ENCODE measurements around the gene FLOT1. TPM values are rescaled to one million over a fixed set of nuclear protein-coding genes. Genes with fewer than 3 reads are reported as not detected.
"Not testable (repeated sequence)": the region's sequence is repeated elsewhere in the genome, so short reads cannot be mapped to it uniquely, and the experiment has no call there.

The FLOT1 gene
- polyA plus RNA-seq, 3 donors, result 87.0 to 229 (median 221) TPM

- WGBS, 3 donors, result 18 to 50% (median 25%) methylated on average over 16 of the region's 16 CpGs
- H3K27ac ChIP-seq (ENCODE audit: low read depth, low read length), result no peak overlapping the region
Measured at GRCh38 chr6:30769088-30769852, 26.8 kb upstream of the FLOT1 start.

GRCh38 chr6:30768634-30769087 lies 26.2 kb upstream of the FLOT1 start:
- H3K27ac ChIP-seq (ENCODE audit: low read depth, low read length), result no peak overlapping the region
- WGBS, 3 donors, result 93 to 100% (median 94%) methylated on average over 4 of the region's 4 CpGs

- 100% methylated on average over 1 of the region's 1 CpG for WGBS, 3 donors
- H3K27ac ChIP-seq (ENCODE audit: low read depth, low read length), result no peak overlapping the region
Measured at GRCh38 chr6:30767944-30768301, 25.4 kb upstream of the FLOT1 start.

- WGBS, 3 donors, result 86 to 98% (median 94%) methylated on average over 8 to 9 of the region's 9 CpGs
- no peak overlapping the region for H3K27ac ChIP-seq (ENCODE audit: low read depth, low read length)
Measured at GRCh38 chr6:30767158-30767943, 24.9 kb upstream of the FLOT1 start.

DNA sequence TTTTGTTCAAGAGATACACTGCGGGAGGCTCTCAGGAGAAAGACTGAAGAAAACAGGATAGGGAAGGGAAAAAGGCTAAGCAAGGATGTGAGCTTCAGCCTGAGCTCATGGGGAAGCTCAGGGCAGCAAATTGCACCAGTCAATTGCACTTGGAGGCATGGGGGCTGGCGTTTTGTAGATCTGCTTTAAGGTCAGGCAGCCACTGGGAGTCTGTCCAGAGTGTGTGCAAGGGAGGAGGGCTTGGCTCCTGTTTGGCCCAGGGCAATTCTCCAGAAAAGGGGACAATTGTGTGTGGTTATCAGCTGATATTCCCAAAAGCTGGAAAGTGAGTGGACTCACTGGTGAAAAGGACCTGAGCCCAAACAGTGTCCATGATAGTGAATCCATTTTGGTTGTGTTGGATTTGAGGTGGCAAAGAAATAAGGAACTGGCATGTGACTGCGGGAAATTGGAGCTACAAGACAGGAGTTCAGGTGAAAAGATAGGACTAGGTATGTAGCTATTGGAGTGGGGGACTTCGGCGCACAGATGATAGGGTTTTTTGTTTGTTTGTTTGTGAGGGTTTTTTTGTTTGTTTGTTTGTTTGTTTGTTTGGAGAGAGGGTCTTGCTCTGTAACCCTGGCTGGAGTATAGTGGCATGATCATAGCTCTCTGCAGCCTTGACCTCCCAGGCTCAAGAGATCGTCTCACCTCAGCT lies 24.1 kb upstream of the FLOT1 start:
- no peak overlapping the region for H3K27ac ChIP-seq (ENCODE audit: low read depth, low read length)
- 64 to 90% (median 87%) methylated on average over 6 of the region's 6 CpGs for WGBS, 3 donors

GRCh38 chr6:30765495-30765894 lies 23.0 kb upstream of the FLOT1 start:
- not testable (repeated sequence) for H3K27ac ChIP-seq (ENCODE audit: low read depth, low read length)
- 65 to 76% (median 75%) methylated on average over 1 of the region's 1 CpG for WGBS, 3 donors

DNA sequence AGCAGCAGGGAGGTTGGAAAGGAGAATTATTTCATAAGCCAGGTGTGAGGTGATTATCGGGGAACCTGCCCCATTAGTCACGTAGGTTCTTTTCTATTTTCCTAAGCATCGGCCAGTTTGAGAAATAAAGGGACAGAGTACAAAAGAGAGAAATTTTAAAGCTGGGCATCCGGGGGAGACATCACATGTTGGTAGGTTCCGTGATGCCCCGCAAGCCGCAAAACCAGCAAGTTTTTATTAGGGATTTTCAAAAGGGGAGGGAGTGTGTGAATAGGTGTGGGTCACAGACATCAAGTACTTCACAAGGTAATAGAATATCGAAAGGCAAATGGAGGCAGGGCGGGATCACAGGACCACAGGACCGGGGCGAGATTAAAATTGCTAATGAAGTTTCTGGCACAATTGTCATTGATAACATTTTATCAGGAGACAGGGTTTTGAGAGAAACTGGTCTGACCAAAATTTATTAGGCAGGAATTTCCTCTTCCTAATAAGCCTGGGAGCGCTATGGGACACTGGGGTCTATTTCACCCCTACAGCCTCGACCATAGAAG lies 22.1 kb upstream of the FLOT1 start:
- H3K27ac ChIP-seq (ENCODE audit: low read depth, low read length), result not testable (repeated sequence)
- WGBS, 3 donors, result 42 to 69% (median 66%) methylated on average over 13 of the region's 13 CpGs

DNA sequence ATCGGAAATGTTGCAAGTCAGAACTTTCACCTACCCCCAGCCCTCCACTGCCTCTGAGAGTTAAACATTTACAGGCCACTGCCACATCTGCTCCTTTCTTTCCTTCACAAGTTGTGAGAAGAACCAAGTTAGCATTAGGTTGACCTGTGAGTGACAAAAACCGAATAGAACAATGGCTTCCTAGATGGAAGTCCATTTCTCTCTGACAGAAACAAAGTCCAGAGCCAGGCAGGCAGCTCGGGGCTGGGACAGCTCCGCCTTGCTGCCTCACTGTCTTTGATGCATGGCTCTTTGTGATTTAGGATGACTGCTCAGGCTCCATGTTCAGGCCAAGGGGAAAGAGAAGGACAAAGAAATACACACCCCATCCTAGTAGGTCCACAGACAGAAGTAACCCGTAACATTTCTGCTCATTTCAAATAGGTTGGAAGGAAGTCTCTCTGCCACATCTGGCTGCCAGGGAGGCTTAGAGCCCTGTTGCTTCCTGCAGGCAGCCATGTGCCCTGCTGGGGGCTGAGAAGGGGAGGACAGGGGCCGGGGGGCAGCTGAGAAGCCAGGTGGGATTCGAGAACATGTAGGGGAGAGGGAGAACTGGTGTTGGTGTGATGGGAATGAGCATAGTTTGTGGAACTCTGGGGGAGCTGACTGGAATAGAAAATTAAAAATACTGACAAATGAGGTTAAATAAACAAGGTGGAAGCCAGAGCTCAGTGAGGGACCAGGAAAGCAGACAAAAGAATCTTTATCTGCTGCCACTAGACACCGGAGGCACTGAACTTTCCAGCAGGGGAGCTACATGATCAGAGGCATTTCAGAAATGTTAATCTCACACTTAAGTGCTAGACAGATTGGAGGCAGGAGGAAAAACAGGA lies 21.4 kb upstream of the FLOT1 start:
- H3K27ac ChIP-seq (ENCODE audit: low read depth, low read length), result no peak overlapping the region
- WGBS, 3 donors, result 26 to 56% (median 48%) methylated on average over 8 of the region's 8 CpGs

GRCh38 chr6:30763155-30763617 lies 20.7 kb upstream of the FLOT1 start:
- no peak overlapping the region for H3K27ac ChIP-seq (ENCODE audit: low read depth, low read length)
- WGBS, 3 donors, result 74 to 100% (median 90%) methylated on average over 1 of the region's 1 CpG

DNA sequence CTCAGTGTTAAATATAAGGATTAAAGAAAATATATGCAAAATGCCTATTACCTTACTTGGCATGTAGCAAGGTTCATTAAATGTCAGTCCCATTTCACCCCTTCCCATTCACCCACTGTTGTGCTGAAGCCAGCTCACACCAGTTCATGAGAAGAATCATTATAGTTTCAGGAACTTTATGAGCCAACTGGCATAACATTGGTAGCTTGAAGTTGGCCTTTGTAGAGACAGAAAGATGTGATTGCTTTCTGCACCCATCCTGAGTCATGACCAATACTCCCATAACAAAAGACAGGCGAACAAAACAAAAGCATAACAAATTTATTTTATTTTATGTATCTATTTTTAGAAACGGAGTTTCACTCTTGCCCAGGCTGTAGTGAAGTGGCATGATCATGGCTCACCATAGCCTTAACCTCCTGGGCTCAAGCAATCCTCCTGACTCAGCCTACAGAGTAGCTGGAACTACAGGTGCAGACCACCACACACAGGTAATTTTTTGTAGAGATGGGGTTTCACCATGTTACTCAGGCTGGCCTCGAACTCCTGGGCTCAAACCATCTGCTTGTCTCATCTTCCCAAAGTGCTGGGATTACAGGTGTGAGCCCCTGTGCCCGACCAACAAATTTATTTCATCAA lies 19.4 kb upstream of the FLOT1 start:
- H3K27ac ChIP-seq (ENCODE audit: low read depth, low read length), result no peak overlapping the region
- WGBS, 3 donors, result 95 to 96% (median 96%) methylated on average over 4 of the region's 4 CpGs

DNA sequence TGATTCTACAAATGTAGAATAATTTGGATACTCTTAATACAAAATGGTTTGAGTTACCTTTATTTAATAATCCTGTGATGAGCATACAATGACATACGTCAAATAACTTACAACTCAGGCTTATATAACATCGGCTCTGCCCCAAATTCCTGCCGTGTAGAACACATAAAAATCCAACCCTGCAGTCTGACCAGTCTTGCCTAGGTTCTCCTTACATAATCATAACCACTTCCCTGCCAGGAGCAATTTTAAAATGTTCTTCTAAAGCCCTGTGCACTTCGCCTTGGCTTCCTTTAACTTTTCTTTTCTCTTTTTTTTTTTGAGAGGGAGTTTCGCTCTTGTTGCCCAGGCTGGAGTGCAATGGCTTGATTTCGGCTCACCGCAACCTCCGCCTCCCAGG lies 18.1 kb upstream of the FLOT1 start:
- 74 to 82% (median 74%) methylated on average over 8 of the region's 8 CpGs for WGBS, 3 donors
- no peak overlapping the region for H3K27ac ChIP-seq (ENCODE audit: low read depth, low read length)

- no peak overlapping the region for H3K27ac ChIP-seq (ENCODE audit: low read depth, low read length)
- 91 to 94% (median 94%) methylated on average over 10 of the region's 10 CpGs for WGBS, 3 donors
Measured at GRCh38 chr6:30759575-30760239, 17.2 kb upstream of the FLOT1 start.

DNA sequence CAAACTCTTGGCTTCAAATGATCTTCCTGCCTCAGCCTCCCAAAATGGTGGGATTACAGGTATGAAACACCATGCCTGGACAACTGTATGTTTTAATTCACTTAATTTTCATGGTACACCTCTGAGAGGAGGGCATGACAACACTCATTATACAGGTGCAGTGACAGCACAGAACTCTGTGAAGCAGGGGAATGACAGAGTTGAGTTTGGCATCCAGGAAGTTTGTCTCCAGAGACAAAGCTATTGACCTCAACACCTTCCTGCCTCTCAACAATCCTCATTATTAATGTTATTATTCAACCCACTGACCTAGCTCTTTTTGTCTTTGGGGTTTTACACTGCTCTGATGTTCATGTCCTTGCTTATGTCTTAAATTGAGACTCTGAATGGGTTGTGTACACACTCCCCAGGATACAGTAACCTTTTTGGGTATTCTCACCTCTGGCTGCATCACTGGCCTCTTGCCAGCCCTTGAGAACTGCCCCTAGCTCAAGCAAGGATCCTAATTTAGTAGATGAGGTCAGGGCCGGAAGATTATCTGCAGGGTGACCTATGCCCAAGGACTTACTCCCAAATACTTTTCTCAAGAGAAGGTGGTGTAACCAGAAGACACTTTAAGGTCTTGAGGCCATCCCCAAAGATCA lies 14.9 kb upstream of the FLOT1 start:
- WGBS, 3 donors, result 76 to 90% (median 89%) methylated on average over 1 of the region's 1 CpG
- no peak overlapping the region for H3K27ac ChIP-seq (ENCODE audit: low read depth, low read length)

DNA sequence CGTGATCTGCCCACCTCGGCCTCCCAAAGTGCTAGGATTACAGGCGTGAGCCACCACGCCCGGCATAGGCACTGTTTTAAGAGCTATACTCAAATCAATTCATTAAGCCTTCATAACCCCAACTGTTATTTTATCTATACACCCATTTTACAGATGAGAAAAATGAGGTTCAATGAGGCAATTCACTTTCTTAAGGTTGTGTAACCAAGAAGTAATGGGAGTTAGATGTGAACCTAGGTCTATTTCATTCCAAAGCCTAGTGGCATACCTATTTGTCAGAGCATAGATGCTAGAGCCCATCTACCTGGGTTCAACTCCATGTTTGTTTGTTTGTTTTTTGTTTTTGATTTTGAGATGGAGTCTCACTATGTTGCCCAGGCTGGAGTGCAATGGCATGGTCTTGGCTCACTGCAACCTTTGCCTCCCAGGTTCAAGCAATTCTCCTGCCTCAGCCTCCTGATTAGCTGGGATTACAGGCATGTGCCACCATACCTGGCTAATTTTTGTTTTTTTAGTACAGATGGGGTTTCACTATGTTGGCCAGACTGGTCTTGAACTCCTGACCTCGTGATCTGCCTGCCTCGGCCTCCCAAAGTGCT lies 14.0 kb upstream of the FLOT1 start:
- H3K27ac ChIP-seq (ENCODE audit: low read depth, low read length), result not testable (repeated sequence)
- 93 to 98% (median 94%) methylated on average over 7 of the region's 7 CpGs for WGBS, 3 donors

DNA sequence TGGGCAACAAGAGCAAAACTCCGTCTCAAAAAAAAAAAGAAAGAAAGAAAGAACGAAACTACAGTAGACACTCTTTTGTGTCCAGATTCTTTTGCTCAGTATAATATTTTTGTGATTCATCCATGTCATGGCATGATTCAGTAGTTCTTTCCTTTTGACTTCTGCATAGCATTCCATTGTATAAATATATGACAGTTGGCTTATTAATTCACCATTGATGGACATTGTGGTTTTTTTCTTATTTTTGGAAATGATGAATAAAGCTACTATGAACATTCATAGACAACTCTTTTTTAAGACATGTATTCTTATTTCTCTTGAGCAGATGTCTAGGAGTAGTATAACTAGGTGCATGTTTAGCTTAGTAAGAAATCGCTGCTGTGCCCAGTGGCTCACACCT lies 12.1 kb upstream of the FLOT1 start:
- no peak overlapping the region for H3K27ac ChIP-seq (ENCODE audit: low read depth, low read length)
- 94 to 97% (median 96%) methylated on average over 3 of the region's 3 CpGs for WGBS, 3 donors

Data from adipose tissue (tissue), 3 donors.